ENCODE measurements around the gene CARD11.
A peak's percentile ranks its signal among the peaks of the same experiment; 100 is the strongest.
"Not testable (repeated sequence)": the region's sequence is repeated elsewhere in the genome, so short reads cannot be mapped to it uniquely, and the experiment has no call there.

Gene CARD11

DNA sequence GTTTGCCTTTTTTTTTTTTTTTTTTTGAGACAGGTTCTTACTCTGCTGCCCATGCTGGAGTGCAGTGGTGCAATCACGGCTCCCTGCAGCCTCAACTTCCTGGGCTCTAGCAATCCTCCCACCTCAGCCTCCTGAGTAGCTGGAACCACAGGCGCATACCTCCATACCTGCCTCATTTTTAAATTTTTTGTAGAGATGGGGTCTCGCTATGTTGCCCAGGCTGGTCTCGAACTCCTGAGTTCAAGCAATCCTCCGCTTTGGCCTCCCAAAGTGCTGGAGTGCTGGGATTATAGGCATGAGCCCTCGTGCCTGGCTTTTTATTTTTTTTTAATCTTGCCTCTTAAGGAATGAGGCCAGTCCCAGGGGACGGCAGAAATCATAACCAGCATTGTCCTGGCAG, 5.7 kb downstream of the CARD11 start:
- H3K27me3 Mint-ChIP-seq, ATAC-seq, H3K9me3 Mint-ChIP-seq: not testable (repeated sequence)
- Mint-ChIP-seq H3K27ac (peak overlapping the region; percentile 92), H3K36me3 (peaks cover 75% of the 10 kb centered on the region), H3K4me1 (peaks cover 77% of the 10 kb centered on the region), H3K4me3 (peak overlapping the region; percentile 22)

DNA sequence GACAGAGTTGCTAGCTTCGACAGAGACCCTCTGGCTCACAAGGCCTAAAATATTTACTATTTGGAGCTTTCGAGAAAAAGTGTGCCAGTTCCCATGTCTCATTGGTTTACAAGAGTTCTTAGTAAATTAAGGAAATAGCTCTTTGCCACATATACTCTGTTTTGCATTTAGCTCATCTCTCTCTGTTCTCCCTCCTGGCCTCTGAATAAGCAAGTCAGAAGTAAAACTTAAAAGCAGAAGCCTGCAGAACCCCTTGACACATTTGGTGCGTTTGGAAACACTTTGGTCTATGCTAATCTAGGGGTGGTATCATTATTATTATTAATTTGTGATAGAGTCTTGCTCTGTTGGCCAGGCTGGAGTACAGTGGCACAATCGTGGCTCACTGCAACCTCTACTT, 6.4 kb downstream of the CARD11 start:
- Mint-ChIP-seq H3K4me1 (peaks cover 80% of the 10 kb centered on the region), H3K4me3 (peak overlapping the region; percentile 22), H3K27me3 (no peaks in the 10 kb centered on the region), H3K9me3 (no peaks in the 10 kb centered on the region), H3K27ac (peak overlapping the region; percentile 92), H3K36me3 (peaks cover 79% of the 10 kb centered on the region)
- peak; percentile 80 for ATAC-seq

DNA sequence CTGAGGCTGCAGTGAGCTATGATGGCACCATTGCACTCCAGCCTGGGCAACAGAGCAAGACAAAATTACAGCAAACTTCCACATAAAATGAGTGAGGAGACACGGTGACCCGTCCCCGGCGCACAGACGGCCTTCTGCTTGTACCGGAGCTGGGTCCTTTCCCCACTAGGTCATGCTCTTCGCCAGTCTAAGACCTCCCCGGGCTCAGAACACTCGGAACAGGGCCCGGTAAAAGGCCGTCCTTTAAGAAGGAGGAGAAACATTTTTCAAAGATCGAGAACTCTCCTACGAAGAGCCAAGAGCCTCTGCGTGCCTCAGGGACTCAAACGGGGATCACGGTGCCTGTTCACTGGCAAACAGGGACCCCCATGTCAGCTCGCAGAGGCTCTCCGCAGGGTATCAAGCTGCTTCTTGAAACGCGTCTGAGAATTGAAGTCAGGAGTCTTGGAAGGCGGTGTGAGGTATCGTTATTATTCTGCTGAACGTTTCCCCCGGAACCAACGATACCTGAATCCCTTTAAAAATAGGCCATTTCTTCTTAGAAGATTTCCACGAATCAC, 9.0 kb downstream of the CARD11 start:
- no peak for ATAC-seq

DNA sequence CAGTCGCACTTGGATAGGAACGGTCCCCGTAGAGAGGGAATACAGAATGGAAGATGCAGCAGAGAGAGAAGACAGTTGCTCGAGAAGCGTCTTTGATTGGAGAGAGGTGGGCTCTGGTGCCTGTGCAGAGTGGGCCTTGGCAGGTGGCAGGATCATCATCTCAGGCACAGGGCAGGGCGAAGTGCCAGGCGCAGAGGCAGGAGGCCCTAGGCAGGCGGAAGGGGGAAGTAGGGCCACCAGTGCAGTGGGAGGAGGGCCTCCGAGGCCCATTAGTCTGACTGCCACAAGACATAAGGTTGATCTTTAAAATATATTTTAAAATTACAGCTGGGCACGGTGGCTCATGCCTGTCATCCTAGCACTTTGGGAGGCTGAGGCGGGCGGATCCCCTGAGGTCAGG, 10.1 kb downstream of the CARD11 start:
- no peak for ATAC-seq
- Mint-ChIP-seq H3K4me3 (no peak overlapping the region), H3K27ac (peak overlapping the region; percentile 53), H3K9me3 (peaks cover 4% of the 10 kb centered on the region), H3K36me3 (peaks cover 79% of the 10 kb centered on the region), H3K4me1 (peaks cover 71% of the 10 kb centered on the region), H3K27me3 (no peaks in the 10 kb centered on the region)

More for the DNA sequence above, 9.0 kb downstream of the CARD11 start:
- H3K27me3 Mint-ChIP-seq: no peaks in the 10 kb centered on the region
- peaks cover 71% of the 10 kb centered on the region for H3K4me1 Mint-ChIP-seq
- no peak overlapping the region for H3K27ac Mint-ChIP-seq
- H3K36me3 Mint-ChIP-seq: peaks cover 75% of the 10 kb centered on the region
- H3K4me3 Mint-ChIP-seq: no peak overlapping the region
- peaks cover 4% of the 10 kb centered on the region for H3K9me3 Mint-ChIP-seq

DNA sequence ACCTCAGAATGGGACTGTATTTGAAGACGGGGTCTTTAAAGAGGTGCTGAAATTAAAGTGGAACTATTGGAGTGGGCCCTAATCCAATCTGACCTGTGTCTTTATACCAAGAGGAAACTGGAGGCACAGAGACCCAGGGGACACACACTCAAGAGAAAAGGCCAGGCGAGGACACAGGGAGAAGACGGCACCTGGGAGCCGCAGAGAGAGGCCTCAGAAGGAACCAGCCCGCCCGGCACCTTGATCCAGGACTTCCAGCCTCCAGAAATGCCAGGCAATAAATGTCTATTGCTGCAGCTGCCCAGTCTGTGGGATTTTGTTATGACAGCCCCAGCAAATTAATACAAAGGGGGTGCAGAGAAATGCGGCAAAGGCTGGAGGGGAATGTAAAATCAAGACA, 10.5 kb downstream of the CARD11 start:
- Mint-ChIP-seq H3K4me3 (no peak overlapping the region), H3K27me3 (no peaks in the 10 kb centered on the region), H3K9me3 (peaks cover 4% of the 10 kb centered on the region), H3K36me3 (peaks cover 79% of the 10 kb centered on the region), H3K27ac (peak overlapping the region; percentile 53), H3K4me1 (peaks cover 71% of the 10 kb centered on the region)
- ATAC-seq: no peak

DNA sequence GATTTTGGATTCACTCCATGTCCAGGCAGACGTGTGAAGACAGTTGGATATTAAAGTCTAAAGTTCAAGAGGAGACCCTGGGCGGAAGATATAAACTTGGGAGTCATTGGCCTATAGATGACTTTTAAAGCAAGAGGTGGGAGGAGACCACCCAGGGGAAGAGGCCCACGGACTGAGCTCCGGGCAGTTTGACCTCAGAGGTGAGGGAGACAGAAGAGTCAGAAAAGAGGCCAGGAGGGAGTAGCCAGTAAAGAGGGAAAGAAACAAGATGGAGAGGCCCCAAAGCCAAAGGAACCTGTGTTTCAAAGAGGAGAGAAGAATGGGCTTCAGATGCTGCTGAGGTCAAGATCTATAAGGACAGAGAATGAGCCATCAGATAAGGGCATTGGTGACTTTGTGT, 11.4 kb downstream of the CARD11 start:
- peak overlapping the region; percentile 53 for H3K27ac Mint-ChIP-seq

DNA sequence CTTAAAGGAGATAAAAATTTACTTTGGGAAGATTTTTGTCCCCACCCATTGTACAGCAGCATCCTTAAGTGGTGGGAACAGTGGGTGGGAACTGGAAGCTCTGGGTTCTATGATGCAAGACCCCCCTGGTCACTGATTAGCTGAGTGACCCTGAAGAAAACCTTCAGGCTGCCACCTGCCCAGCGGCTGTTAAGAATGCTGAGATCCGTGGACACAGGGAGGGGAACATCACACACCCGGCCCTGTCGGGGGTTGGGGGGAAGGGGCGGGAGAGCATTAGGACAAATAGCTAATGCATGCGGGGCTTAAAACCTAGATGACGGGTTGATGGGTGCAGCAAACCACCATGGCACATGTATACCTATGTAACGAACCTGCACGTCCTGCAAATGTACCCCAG, 14.5 kb downstream of the CARD11 start:
- Mint-ChIP-seq H3K27me3 (no peaks in the 10 kb centered on the region), H3K27ac (peak overlapping the region; percentile 94), H3K4me3 (no peak overlapping the region), H3K9me3 (peaks cover 4% of the 10 kb centered on the region), H3K36me3 (peaks cover 80% of the 10 kb centered on the region), H3K4me1 (peaks cover 59% of the 10 kb centered on the region)
- no peak for ATAC-seq

More for the DNA sequence above, 11.4 kb downstream of the CARD11 start:
- Mint-ChIP-seq H3K36me3 (peaks cover 77% of the 10 kb centered on the region), H3K4me1 (peaks cover 71% of the 10 kb centered on the region), H3K9me3 (peaks cover 4% of the 10 kb centered on the region), H3K27me3 (no peaks in the 10 kb centered on the region), H3K4me3 (no peak overlapping the region)
- no peak for ATAC-seq

DNA sequence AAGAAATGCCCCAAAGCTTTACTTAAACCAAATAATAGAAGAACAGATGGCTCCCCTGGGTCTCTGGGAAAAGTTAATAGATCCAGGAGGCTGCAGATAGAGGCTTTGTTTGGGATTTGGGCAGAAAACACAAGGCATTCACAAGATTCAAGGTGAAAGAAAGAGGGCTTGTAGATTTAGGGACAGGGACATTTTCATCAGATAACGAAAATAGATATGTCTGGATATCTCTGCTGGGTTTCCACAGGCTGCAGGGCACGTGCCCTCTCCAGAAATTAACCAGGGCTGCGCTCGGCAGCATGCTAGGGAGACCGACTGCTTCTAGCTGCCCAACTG, 14.9 kb downstream of the CARD11 start:
- no peak for ATAC-seq
- Mint-ChIP-seq H3K9me3 (peaks cover 4% of the 10 kb centered on the region), H3K4me1 (peaks cover 62% of the 10 kb centered on the region), H3K27me3 (no peaks in the 10 kb centered on the region), H3K27ac (peak overlapping the region; percentile 94), H3K4me3 (no peak overlapping the region), H3K36me3 (peaks cover 84% of the 10 kb centered on the region)

DNA sequence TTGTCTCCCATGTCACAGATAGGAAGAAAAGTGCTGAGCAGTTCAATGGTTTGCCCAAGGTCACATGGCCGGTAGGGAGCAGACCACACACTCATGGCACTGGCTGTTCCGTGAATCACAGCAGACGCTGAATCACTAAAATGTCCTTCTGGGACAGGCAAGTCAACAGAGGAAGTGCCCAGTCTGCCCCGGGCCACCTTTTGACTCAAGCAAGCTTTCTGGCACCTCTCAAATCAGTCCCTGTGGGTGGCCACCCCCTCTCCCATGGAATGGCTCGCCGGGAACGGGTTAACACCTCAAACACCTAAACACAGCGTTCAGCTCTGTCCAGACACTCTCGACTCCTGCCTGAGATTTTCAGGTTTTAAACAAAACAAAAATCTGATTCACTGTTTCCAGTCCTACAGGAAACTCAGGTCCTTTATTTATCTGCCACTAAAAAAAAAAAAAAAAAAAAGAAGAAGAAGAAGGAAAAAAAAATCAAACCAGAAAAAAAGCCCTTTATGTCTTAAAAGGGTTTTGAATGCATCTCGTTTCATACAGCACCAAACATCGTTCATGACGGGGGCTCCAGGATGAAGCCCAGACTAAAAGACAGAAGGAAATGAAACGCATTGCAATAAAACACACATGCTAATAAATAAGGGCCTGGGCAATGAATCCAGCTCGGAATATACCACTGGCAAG, 15.5 kb downstream of the CARD11 start:
- Mint-ChIP-seq H3K4me3 (peak overlapping the region; percentile 63), H3K4me1 (peaks cover 58% of the 10 kb centered on the region), H3K9me3 (peaks cover 4% of the 10 kb centered on the region), H3K27me3 (no peaks in the 10 kb centered on the region), H3K36me3 (peaks cover 83% of the 10 kb centered on the region), H3K27ac (peak overlapping the region; percentile 94)
- ATAC-seq: peak; percentile 72

DNA sequence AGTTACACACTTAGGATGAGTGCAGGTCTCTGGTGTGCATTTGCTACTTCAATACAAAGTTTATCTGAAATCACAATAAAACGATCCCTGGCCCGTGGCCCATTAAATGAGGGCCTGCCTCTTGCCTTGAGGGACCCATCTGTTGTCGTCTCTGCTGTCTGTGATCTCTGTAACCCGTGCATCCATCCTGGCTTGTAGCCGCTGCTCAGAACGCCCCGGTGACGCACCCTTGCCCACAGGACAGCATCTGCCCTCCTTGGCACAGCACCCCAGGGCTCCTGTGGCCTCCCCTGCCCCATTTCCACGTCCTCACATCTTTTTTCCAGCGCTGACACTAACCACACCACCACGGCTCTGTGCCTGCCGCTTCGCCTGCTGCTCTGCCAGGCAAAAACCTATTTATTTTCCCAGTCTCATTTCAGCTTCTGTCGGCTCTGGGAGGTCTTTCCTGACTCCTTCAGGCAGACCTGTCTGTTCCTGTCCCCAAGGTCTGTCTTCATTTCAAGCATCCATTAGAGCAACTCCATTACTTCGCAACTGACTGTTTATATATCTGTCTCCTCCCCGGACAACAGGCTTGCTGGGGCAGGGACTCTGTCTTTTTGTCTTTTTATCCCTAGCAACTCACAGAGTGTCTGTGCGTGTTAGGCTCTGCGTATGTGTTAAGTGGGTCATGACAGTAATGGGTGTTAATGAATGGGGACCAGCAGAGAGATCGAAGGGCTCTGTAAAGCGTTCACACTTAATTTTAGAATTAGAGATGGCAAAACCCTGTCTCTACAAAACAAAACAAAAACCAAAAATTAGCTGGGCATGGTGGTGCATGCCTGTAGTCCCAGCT, 16.4 kb downstream of the CARD11 start:
- Mint-ChIP-seq H3K36me3 (peaks cover 84% of the 10 kb centered on the region), H3K4me3 (no peak overlapping the region), H3K9me3 (peaks cover 4% of the 10 kb centered on the region), H3K27me3 (no peaks in the 10 kb centered on the region), H3K27ac (peak overlapping the region; percentile 94), H3K4me1 (peaks cover 50% of the 10 kb centered on the region)
- no peak for ATAC-seq

DNA sequence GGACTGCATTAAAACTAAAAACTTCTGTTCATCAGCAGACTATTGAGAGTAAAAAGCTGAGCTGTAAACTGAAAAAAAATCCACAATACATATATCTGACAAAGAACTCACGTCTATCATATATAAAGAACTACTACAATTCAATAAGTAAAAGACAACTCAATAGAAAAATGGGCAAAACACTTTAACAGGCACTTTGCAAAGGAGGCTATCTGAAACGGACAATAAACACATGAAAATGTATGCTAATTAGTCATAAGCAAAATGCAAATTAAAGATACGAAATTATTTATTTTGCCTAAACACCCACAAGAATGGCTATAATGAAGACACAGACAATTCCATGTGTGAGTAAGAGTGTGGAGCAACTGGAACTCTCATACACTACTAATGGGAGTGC, 18.1 kb downstream of the CARD11 start:
- ATAC-seq: no peak
- Mint-ChIP-seq H3K27me3 (no peaks in the 10 kb centered on the region), H3K4me1 (peaks cover 51% of the 10 kb centered on the region), H3K4me3 (no peak overlapping the region), H3K27ac (no peak overlapping the region), H3K9me3 (peaks cover 11% of the 10 kb centered on the region), H3K36me3 (peaks cover 86% of the 10 kb centered on the region)

DNA sequence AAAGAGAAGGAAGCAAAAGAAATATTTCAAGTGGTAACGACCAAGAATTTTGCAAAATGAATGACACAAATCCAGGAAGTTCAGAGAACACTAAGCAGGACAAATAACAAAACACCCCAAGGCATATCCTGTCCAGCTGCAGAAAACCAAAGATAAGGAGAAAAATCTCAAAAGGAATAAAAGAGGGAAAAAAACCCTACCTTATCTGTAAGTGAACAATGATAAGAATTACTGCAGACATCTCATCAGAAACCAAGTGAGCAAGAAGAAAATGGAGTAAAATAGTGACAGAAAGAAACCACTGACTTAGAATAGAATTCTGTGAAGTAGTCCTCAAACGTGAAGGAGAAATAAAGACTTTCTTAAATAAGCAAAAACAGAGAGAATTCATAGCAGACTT, 21.8 kb downstream of the CARD11 start:
- Mint-ChIP-seq H3K27me3 (no peaks in the 10 kb centered on the region), H3K36me3 (peaks cover 83% of the 10 kb centered on the region), H3K4me3 (no peak overlapping the region), H3K27ac (peak overlapping the region; percentile 44), H3K9me3 (peaks cover 16% of the 10 kb centered on the region), H3K4me1 (peaks cover 38% of the 10 kb centered on the region)
- no peak for ATAC-seq

DNA sequence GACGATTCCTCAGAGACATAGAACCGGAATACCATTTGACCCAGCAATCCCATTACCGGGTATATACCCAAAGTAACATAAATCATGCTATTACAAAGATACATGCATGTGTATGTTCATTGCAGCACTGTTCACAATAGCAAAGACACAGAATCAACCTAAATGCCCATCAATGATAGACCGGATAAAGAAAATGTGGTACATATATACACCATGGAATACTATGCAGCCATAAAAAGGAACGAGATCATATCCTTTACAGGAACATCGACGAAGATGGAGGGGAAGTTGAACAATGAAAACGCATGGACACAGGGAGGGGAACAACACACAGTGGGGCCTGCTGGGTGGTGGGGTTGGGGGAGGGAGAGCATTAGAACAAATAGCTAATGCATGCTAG, 22.4 kb downstream of the CARD11 start:
- H3K4me3 Mint-ChIP-seq, ATAC-seq, H3K27me3 Mint-ChIP-seq, H3K27ac Mint-ChIP-seq: not testable (repeated sequence)
- Mint-ChIP-seq H3K9me3 (peaks cover 16% of the 10 kb centered on the region), H3K36me3 (peaks cover 85% of the 10 kb centered on the region), H3K4me1 (peaks cover 42% of the 10 kb centered on the region)

DNA sequence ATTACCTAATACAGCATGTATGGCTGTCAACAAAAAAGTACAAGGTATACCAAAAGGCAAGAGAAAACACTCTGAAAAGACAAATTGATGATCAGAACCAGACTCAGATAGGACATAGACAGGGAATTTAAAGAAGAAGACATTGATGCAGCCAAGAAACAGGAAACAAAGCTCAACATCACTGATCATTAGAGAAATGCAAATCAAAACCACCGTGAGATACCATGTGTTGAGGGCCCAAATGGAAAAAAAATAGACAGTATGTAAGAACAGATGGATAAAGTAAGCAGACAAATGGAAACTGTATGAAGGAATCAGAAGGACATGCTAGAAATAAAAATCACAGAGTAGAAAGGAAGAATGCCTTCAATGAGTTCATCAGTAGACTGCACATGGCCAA, 23.3 kb downstream of the CARD11 start:
- Mint-ChIP-seq H3K36me3 (peaks cover 79% of the 10 kb centered on the region), H3K27ac (peak overlapping the region; percentile 28), H3K4me1 (peaks cover 47% of the 10 kb centered on the region), H3K4me3 (no peak overlapping the region), H3K9me3 (peaks cover 16% of the 10 kb centered on the region), H3K27me3 (no peaks in the 10 kb centered on the region)
- ATAC-seq: no peak

DNA sequence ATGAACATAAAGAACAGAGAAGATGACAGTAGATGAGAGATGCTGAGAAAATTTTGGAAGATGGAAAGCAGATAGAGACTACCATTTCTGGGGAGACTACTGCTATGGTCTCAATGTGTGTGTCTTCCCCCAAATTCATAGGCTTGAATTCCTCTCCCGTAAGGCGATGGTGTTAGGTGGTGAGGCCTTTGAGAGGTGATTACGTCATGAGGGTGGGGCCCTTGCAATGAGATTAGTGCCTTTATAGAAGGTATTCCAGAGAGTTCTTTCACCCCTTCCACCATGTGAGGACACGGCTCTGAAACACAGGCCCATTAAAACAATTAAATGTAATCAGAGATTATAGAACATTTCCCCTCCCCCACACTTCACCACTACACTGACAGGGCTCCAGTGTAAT, 23.9 kb downstream of the CARD11 start:
- Mint-ChIP-seq H3K9me3 (peaks cover 16% of the 10 kb centered on the region), H3K27me3 (no peaks in the 10 kb centered on the region), H3K36me3 (peaks cover 79% of the 10 kb centered on the region), H3K4me3 (no peak overlapping the region), H3K27ac (peak overlapping the region; percentile 28), H3K4me1 (peaks cover 52% of the 10 kb centered on the region)
- no peak for ATAC-seq
